ENCODE data around the gene CDKL2.

Gene CDKL2

DNA sequence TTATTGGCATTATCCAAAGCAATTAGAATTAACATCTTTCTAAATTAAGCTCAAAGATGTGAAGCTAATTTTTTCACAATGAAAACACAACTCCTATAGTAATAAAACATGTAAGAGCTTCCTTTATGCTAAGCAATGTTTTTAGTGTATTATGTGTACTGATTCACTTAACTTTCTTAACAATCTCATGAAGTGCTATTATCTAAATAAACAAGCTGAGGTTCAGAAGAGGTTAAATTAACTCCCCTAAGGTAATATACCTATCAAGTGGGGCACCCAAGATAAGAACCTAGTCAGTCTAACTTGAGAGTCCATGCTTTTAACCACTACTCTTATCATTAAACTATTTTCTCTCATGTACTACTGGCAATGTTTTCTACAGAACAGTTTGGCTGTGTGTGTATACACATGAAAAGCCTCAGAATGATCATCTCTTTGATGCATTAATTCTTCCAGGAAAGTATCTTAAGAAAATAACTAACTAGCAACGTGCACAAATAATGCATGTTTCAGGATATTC, 29.2 kb upstream of the CDKL2 start:
- Histone ChIP-seq H3K27ac (ENCODE audit: low read depth, low read length) (no peak overlapping the region), H3K9me3 (ENCODE audit: insufficient read depth, low read length) (no peaks in the 10 kb centered on the region), H2AFZ (ENCODE audit: low read depth, low read length, severe bottlenecking) (no peak overlapping the region), H3F3A (ENCODE audit: insufficient read depth) (no peaks in the 10 kb centered on the region), H3K79me2 (ENCODE audit: insufficient read depth, low read length) (peaks cover 45% of the 10 kb centered on the region), H3K9ac (ENCODE audit: low read length) (no peak overlapping the region), H3K4me3 (ENCODE audit: insufficient read depth, low read length, poor library complexity, severe bottlenecking) (no peak overlapping the region), H3K27me3 (ENCODE audit: low read length) (no peaks in the 10 kb centered on the region), H3K4me2 (ENCODE audit: low read depth, low read length, poor library complexity, severe bottlenecking) (no peak overlapping the region), H3K9me2 (replicated peaks; ENCODE audit: insufficient read depth, low read length) (no peaks in the 10 kb centered on the region), H4K20me1 (ENCODE audit: low read depth, low read length) (peaks cover 9% of the 10 kb centered on the region; the same call in 1 of the 2 replicates), H3K36me3 (ENCODE audit: low read length) (peaks cover 9% of the 10 kb centered on the region; the same call in 1 of the 2 replicates)
- TF ChIP-seq, protein P1, sequence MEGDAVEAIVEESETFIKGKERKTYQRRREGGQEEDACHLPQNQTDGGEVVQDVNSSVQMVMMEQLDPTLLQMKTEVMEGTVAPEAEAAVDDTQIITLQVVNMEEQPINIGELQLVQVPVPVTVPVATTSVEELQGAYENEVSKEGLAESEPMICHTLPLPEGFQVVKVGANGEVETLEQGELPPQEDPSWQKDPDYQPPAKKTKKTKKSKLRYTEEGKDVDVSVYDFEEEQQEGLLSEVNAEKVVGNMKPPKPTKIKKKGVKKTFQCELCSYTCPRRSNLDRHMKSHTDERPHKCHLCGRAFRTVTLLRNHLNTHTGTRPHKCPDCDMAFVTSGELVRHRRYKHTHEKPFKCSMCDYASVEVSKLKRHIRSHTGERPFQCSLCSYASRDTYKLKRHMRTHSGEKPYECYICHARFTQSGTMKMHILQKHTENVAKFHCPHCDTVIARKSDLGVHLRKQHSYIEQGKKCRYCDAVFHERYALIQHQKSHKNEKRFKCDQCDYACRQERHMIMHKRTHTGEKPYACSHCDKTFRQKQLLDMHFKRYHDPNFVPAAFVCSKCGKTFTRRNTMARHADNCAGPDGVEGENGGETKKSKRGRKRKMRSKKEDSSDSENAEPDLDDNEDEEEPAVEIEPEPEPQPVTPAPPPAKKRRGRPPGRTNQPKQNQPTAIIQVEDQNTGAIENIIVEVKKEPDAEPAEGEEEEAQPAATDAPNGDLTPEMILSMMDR (IDR thresholded peaks at IDR 0.05; ENCODE audit: insufficient read depth, low read length, poor library complexity, severe bottlenecking): no peak

DNA sequence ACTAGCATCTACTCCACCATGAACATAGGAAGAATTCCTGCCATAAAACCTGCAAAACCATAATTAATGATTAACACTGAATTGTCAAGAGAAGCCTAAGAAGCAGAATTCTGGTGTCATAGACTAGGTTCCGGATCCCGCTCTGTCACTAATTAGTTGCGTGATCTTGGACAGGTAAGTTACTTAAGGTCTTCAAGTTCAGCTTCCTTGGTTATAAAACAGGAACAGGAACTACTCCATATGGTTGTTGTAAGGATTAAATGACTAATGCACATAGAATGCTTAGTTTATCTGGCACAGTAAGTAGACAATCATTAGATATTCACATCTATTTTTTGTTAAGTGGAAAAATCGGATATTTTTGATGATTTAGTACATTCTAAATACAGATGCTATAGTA, 28.5 kb upstream of the CDKL2 start:
- Histone ChIP-seq H3K27me3 (ENCODE audit: low read length) (no peaks in the 10 kb centered on the region), H3K4me2 (ENCODE audit: low read depth, low read length, poor library complexity, severe bottlenecking) (no peak overlapping the region), H3K27ac (ENCODE audit: low read depth, low read length) (no peak overlapping the region), H3F3A (ENCODE audit: insufficient read depth) (no peaks in the 10 kb centered on the region), H3K36me3 (ENCODE audit: low read length) (peaks cover 9% of the 10 kb centered on the region; the same call in 1 of the 2 replicates), H3K4me3 (ENCODE audit: insufficient read depth, low read length, poor library complexity, severe bottlenecking) (no peak overlapping the region), H3K79me2 (ENCODE audit: insufficient read depth, low read length) (peaks cover 44% of the 10 kb centered on the region), H3K9me2 (replicated peaks; ENCODE audit: insufficient read depth, low read length) (no peaks in the 10 kb centered on the region), H3K9me3 (ENCODE audit: insufficient read depth, low read length) (no peaks in the 10 kb centered on the region), H4K20me1 (ENCODE audit: low read depth, low read length) (peaks cover 9% of the 10 kb centered on the region; the same call in 1 of the 2 replicates), H2AFZ (ENCODE audit: low read depth, low read length, severe bottlenecking) (no peak overlapping the region), H3K9ac (ENCODE audit: low read length) (no peak overlapping the region)
- no peak for TF ChIP-seq EZH2phosphoT487 (conservative IDR thresholded peaks at IDR 0.05; ENCODE audit: low read length)
- TF ChIP-seq, protein P1 (IDR thresholded peaks at IDR 0.05; ENCODE audit: insufficient read depth, low read length, poor library complexity, severe bottlenecking): no peak

DNA sequence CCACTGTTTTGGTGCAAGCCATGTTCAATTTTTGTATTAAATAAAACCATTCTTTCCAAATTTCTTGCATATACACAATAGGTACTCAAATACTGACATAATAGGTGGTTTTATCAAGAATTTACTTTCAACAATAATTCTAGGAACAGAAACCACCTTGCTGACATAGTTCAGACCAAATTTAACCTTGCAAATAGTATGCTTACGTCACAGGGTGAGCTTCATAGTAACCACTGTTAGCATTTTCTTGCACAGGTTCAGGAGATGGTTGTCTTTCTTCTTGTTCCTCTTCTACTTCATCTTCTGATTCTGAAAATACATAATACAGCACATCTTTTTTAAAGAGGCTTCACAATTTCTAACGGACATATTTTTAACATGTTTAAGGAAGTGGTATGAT, 25.2 kb upstream of the CDKL2 start:
- Histone ChIP-seq H3K9ac (ENCODE audit: low read length) (no peak overlapping the region), H3K4me3 (ENCODE audit: insufficient read depth, low read length, poor library complexity, severe bottlenecking) (no peak overlapping the region), H3K4me2 (ENCODE audit: low read depth, low read length, poor library complexity, severe bottlenecking) (no peak overlapping the region), H4K20me1 (ENCODE audit: low read depth, low read length) (peaks cover 7% of the 10 kb centered on the region; the same call in 1 of the 2 replicates), H3K27ac (ENCODE audit: low read depth, low read length) (no peak overlapping the region), H3F3A (ENCODE audit: insufficient read depth) (no peaks in the 10 kb centered on the region), H3K9me3 (ENCODE audit: insufficient read depth, low read length) (no peaks in the 10 kb centered on the region), H2AFZ (ENCODE audit: low read depth, low read length, severe bottlenecking) (no peak overlapping the region), H3K36me3 (ENCODE audit: low read length) (peaks cover 16% of the 10 kb centered on the region; the same call in 1 of the 2 replicates), H3K79me2 (ENCODE audit: insufficient read depth, low read length) (peaks cover 17% of the 10 kb centered on the region), H3K9me2 (replicated peaks; ENCODE audit: insufficient read depth, low read length) (no peaks in the 10 kb centered on the region), H3K27me3 (ENCODE audit: low read length) (no peaks in the 10 kb centered on the region)
- no peak for TF ChIP-seq EZH2phosphoT487 (conservative IDR thresholded peaks at IDR 0.05; ENCODE audit: low read length)
- TF ChIP-seq, protein P1 (IDR thresholded peaks at IDR 0.05; ENCODE audit: insufficient read depth, low read length, poor library complexity, severe bottlenecking): no peak
